ENCODE measurements around the gene TCEAL7.

DNA sequence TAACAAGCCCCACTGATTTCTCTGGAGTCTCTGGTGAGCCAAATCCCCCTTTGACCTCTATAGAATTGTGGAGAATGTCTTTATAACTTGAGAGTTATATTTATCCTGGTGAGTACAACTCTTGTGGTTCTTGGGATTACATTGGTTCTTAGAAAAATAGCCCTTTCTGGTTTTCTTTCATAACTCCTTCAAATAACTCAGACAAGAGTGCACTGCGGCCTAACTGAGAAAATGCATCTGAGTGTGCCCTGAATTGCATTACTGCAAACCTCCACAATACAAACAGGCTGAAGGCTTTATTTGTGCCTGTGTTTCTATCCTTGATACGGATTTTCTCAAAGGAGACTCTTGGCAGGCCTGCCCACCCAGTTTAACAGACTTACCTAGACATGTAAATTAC lies 49.0 kb downstream of the TCEAL7 start:
- TF ChIP-seq EZH2 (IDR thresholded peaks at IDR 0.05; ENCODE audit: low read length) = no peak
- TF ChIP-seq, protein P1, sequence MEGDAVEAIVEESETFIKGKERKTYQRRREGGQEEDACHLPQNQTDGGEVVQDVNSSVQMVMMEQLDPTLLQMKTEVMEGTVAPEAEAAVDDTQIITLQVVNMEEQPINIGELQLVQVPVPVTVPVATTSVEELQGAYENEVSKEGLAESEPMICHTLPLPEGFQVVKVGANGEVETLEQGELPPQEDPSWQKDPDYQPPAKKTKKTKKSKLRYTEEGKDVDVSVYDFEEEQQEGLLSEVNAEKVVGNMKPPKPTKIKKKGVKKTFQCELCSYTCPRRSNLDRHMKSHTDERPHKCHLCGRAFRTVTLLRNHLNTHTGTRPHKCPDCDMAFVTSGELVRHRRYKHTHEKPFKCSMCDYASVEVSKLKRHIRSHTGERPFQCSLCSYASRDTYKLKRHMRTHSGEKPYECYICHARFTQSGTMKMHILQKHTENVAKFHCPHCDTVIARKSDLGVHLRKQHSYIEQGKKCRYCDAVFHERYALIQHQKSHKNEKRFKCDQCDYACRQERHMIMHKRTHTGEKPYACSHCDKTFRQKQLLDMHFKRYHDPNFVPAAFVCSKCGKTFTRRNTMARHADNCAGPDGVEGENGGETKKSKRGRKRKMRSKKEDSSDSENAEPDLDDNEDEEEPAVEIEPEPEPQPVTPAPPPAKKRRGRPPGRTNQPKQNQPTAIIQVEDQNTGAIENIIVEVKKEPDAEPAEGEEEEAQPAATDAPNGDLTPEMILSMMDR (optimal IDR thresholded peaks at IDR 0.05 in 1 of 3, IDR thresholded peaks at IDR 0.05 in 1 of 3, conservative IDR thresholded peaks at IDR 0.05 in 1 of 3; ENCODE audit: extremely low read depth in 1 of 3, insufficient read depth in 2 of 3, low read length in 3 of 3) = no peak

All from keratinocyte (primary cell).